Right lobe of liver (tissue), 4 donors: Measurements from ENCODE around the gene MYO5B.

Experiments used
- CTCF ChIP-seq, 4 donors: fragments of 200-600 bp in 3 of 4; fragments of 450-650 bp in 1 of 4; IDR thresholded peaks; one replicate each; pipeline versions ENCODE4 v1.5.1 to v1.8.0; 2016 to 2022; ENCODE audit warnings: antibody characterized with exemption in 4 of 4, mild to moderate bottlenecking in 2 of 4
- POLR2A ChIP-seq: fragments of 450-650 bp; IDR thresholded peaks from one replicate; pipeline ENCODE4 v1.6.1; 2017; ENCODE audit warnings: antibody characterized with exemption, mild to moderate bottlenecking
- donor health status: DM: no; HTN: no; CAD: no.
- donor health status: DM: no; HTN: no; CAD: no.
- donor health status: DM: no; HTN: yes; CAD: no.

GRCh38 chr18:50006470-50007046 is 188.4 kb downstream of the MYO5B start:
- TF ChIP-seq CTCF (IDR thresholded peaks at IDR 0.05) (no peak), POLR2A (no peak)
